GM10266 (cell line): Measurements from ENCODE around the gene SMAD6.

ENCODE experiments used
- DNase-seq: peaks from one replicate; pipeline ENCODE4 v3.0.0; 2012; ENCODE audit errors: extremely low spot score
- TF ChIP-seq, protein P1 (sequence below): IDR thresholded peaks from 2 replicates; pipeline ENCODE4 v1.5.1; 2012; ENCODE audit warnings: mild to moderate bottlenecking, low read depth; ENCODE audit not compliant: control insufficient read depth, insufficient read depth; ENCODE audit errors: missing control alignments

SMAD6 gene

GRCh38 chr15:66783314-66783713 is 81.3 kb downstream of the SMAD6 start:
- no peak for DNase-seq
- TF ChIP-seq, protein P1, sequence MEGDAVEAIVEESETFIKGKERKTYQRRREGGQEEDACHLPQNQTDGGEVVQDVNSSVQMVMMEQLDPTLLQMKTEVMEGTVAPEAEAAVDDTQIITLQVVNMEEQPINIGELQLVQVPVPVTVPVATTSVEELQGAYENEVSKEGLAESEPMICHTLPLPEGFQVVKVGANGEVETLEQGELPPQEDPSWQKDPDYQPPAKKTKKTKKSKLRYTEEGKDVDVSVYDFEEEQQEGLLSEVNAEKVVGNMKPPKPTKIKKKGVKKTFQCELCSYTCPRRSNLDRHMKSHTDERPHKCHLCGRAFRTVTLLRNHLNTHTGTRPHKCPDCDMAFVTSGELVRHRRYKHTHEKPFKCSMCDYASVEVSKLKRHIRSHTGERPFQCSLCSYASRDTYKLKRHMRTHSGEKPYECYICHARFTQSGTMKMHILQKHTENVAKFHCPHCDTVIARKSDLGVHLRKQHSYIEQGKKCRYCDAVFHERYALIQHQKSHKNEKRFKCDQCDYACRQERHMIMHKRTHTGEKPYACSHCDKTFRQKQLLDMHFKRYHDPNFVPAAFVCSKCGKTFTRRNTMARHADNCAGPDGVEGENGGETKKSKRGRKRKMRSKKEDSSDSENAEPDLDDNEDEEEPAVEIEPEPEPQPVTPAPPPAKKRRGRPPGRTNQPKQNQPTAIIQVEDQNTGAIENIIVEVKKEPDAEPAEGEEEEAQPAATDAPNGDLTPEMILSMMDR: no peak

DNA sequence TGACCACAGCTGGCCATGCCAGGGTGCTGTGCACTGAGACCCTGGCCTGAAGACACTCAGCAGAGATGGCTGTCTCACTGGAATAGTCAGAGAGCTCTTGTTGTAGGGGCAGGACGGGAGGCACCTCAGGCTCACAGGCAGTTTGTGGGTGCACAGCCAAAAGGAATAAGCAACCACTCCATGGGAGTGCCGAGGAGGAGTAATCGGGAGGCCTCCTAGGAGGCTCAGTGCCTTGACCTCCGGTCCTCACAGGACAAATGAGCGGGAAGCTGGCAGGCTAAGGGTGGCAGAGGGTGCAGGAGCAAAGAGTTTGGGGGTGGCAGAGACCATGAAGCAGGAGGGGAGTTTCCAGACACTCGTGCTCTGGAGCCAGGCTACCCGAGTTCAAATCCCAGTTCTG is 81.7 kb downstream of the SMAD6 start:
- DNase-seq: no peak
- TF ChIP-seq, protein P1: no peak

DNA sequence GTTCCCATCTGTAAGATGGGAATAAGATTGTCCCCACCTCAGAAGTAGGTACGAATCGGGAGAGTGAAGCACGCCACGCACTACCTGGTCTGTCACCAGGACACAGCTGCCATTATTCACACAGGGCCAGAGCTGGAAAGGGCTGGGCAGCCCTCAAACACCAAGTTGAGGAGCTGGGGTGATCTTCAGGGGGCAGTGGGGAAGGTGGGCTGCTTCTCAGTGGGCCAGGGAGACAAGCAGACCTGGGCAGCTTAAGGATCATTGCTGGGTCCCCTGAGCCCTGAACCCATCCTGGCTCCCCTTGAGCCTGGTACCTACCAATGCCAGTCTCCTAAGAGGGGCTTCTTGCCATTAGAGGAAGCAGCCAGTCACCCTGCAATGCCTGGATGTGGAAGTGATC is 82.1 kb downstream of the SMAD6 start:
- TF ChIP-seq, protein P1: no peak
- no peak for DNase-seq

- TF ChIP-seq, protein P1: no peak
- DNase-seq: no peak
Observed at GRCh38 chr15:66785637-66786036, 83.6 kb downstream of the SMAD6 start.

- TF ChIP-seq, protein P1: no peak
- no peak for DNase-seq
Observed at GRCh38 chr15:66786222-66786621, 84.2 kb downstream of the SMAD6 start.

GRCh38 chr15:66786708-66787488 is 84.9 kb downstream of the SMAD6 start:
- TF ChIP-seq, protein P1: no peak
- no peak for DNase-seq

DNA sequence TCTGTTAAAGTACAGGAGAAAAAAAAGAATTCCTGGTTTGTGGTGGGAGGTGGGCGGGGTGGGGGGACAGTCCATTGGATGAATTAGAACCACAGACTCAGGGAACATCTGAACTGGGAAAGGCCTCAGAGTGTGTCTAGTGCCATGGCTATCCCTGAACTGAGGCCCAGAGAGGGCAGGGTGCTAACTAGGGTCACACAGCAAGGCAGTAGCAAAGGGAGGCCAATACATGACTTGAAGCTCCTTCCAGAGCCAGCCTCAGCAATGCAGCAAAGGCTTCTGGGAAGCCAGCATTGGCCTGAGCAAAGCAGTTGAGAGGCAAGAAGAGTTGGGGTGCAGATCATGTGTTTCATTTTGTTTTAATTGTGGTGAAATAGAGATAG is 85.4 kb downstream of the SMAD6 start:
- DNase-seq: no peak
- TF ChIP-seq, protein P1: no peak
